Measurements from ENCODE around the gene RPL35.
A peak's percentile ranks its signal among the peaks of the same experiment; 100 is the strongest.

The RPL35 gene

DNA sequence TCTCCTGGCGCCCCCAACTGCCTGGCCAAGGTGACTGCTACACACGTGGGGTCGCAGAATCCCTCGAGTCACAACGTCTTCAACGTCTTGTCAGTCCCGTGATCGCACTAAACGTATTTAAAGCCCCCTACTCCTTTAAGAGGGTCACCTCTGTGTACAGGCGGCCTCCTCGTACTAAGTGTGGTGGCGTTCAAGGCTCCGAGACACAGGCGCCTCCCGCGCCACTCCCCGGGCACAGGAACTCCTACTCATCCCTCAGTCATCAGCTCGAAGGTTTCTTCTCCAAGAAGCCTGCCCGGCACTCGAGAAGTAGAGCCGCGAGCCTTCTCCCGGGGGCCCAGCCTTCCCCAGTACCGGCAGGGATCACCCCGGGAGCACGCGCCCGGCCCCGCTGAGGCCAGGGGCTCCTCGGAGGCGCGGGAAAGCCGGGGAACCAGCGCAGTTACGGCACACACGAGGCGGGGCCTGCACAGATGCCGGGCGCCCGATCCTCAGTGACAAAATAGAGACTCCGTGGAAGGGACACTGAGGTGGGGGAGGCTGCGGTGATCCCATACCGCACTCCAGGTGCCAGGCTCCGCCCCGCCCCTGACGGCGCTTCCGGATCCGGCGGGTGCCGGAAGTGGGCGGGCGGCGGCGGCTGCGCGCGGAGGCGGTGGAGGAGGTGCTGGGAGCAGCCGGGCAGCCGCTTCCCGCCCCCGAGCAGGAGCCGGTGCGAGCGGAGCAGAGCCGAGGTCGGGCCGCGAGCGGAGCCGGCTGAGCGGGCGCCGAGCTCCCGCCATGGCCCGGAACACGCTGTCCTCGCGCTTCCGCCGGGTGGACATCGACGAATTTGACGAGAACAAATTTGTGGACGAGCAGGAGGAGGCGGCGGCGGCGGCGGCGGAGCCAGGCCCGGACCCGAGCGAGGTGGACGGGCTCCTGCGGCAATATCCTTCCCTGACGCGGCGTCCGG is 7.0 kb upstream of the RPL35 start:
- peaks cover 39% of the 10 kb centered on the region for H3K4me1 ChIP-seq (ENCODE audit: insufficient read depth, low read length, poor library complexity, severe bottlenecking)
- peak overlapping the region; percentile 99 for H3K9ac ChIP-seq (ENCODE audit: low read depth, low read length, poor library complexity, severe bottlenecking)
- H3K9me3 ChIP-seq (ENCODE audit: insufficient read depth, low read depth, low read length) = no peaks in the 10 kb centered on the region
- H3K79me2 ChIP-seq (ENCODE audit: insufficient read depth, low read length) = peaks cover 65% of the 10 kb centered on the region
- H2AFZ ChIP-seq (ENCODE audit: low read length) = peak overlapping the region; percentile 92
- H3F3A ChIP-seq (ENCODE audit: low read depth) = 0 out of 2 replicates have a peak, but pooled peaks cover 3% of the 10 kb centered on the region
- TF ChIP-seq, protein P1, sequence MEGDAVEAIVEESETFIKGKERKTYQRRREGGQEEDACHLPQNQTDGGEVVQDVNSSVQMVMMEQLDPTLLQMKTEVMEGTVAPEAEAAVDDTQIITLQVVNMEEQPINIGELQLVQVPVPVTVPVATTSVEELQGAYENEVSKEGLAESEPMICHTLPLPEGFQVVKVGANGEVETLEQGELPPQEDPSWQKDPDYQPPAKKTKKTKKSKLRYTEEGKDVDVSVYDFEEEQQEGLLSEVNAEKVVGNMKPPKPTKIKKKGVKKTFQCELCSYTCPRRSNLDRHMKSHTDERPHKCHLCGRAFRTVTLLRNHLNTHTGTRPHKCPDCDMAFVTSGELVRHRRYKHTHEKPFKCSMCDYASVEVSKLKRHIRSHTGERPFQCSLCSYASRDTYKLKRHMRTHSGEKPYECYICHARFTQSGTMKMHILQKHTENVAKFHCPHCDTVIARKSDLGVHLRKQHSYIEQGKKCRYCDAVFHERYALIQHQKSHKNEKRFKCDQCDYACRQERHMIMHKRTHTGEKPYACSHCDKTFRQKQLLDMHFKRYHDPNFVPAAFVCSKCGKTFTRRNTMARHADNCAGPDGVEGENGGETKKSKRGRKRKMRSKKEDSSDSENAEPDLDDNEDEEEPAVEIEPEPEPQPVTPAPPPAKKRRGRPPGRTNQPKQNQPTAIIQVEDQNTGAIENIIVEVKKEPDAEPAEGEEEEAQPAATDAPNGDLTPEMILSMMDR (conservative IDR thresholded peaks at IDR 0.05; ENCODE audit: low read length) = peak; percentile 62
- no peak for TF ChIP-seq EZH2phosphoT487 (IDR thresholded peaks at IDR 0.05; ENCODE audit: borderline replicate concordance)
- H3K4me2 ChIP-seq (ENCODE audit: low read depth, low read length, poor library complexity, severe bottlenecking) = peak overlapping the region; percentile 81
- peaks cover 8% of the 10 kb centered on the region; the same call in 1 of the 2 replicates for H3K36me3 ChIP-seq (ENCODE audit: insufficient read depth, low read length)
- H3K27me3 ChIP-seq (ENCODE audit: insufficient read depth, low read length, poor library complexity, severe bottlenecking) = no peaks in the 10 kb centered on the region
- no peaks in the 10 kb centered on the region for H3K9me2 ChIP-seq (replicated peaks; ENCODE audit: low read depth, low read length)
- peaks cover 47% of the 10 kb centered on the region for H4K20me1 ChIP-seq (ENCODE audit: insufficient read depth, low read length, poor library complexity, severe bottlenecking)
- peak overlapping the region; percentile 97 for H3K4me3 ChIP-seq (ENCODE audit: low read length, poor library complexity, severe bottlenecking)

DNA sequence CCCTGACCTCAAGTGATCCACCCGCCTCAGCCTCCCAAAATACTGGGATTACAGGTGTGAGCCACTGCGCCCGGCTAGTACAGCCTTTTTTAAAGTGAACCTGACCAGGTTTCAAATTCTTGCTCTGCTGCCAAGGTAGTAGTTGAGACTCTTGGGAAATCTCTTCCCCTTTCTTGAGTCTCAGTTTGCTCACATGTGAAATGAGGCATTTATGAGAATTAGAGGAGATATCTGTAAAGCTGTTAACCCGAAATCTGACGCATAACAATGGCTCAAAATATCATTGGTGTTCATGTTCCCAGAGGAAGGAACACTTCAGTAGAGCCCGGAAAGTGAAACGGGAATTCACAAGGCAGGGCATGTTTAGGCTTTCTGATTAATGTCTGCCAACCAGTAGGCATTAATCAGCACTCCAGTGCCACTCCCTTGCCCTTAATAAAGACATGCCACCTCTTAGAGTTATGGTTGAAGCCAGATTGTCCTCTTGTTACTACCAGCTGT is 1.7 kb upstream of the RPL35 start:
- H3K4me1 ChIP-seq (ENCODE audit: insufficient read depth, low read length, poor library complexity, severe bottlenecking) = peaks cover 35% of the 10 kb centered on the region
- TF ChIP-seq, protein P1 (conservative IDR thresholded peaks at IDR 0.05; ENCODE audit: low read length) = no peak
- no peak for TF ChIP-seq EZH2phosphoT487 (IDR thresholded peaks at IDR 0.05; ENCODE audit: borderline replicate concordance)
- no peaks in the 10 kb centered on the region for H3K9me2 ChIP-seq (replicated peaks; ENCODE audit: low read depth, low read length)
- peaks cover 25% of the 10 kb centered on the region for H3K36me3 ChIP-seq (ENCODE audit: insufficient read depth, low read length)
- no peak overlapping the region for H3K4me3 ChIP-seq (ENCODE audit: low read length, poor library complexity, severe bottlenecking)
- peaks cover 47% of the 10 kb centered on the region for H3K79me2 ChIP-seq (ENCODE audit: insufficient read depth, low read length)
- no peak overlapping the region for H3K9ac ChIP-seq (ENCODE audit: low read depth, low read length, poor library complexity, severe bottlenecking)
- no peak overlapping the region for H3K4me2 ChIP-seq (ENCODE audit: low read depth, low read length, poor library complexity, severe bottlenecking)
- 0 out of 2 replicates have a peak, but pooled peaks cover 3% of the 10 kb centered on the region for H3F3A ChIP-seq (ENCODE audit: low read depth)
- no peaks in the 10 kb centered on the region for H3K9me3 ChIP-seq (ENCODE audit: insufficient read depth, low read depth, low read length)
- H3K27me3 ChIP-seq (ENCODE audit: insufficient read depth, low read length, poor library complexity, severe bottlenecking) = peaks cover 10% of the 10 kb centered on the region
- no peak overlapping the region for H2AFZ ChIP-seq (ENCODE audit: low read length)
- H4K20me1 ChIP-seq (ENCODE audit: insufficient read depth, low read length, poor library complexity, severe bottlenecking) = peaks cover 33% of the 10 kb centered on the region

DNA sequence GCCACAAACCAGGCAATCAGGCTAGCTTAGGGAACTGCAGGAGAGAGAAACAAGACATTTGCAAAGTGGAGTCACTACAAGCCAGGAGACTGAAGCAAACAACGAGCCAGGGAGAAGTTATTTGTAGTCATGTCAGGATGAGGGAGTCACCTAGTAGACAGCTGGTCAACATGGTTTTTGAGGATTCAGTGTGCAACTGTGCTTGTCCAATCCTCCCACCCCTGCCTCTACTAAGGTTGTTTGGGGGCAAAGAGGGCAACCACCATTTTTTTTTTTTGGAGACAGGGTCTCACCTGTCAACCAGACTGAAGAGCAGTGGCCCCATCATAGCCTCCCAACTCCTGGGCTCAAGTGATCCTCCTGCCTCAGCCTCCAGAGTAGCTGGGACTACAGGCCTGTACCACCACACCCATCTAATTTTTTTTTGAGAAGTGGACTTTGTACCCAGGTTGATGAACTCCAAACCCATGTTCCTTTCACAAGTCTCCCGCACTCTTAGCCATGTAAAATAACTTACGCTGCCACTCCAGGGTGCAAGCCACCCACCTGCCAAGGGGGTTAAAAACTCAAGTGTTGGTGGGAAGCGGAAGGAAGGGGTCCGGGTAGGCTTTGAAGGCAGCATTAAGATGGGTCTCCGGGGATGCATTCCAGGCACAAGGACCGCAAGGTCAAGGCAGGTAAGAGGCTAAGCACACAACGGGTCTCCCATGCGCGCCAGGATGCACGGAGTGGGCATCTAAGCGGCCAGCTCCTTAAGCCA is 995 bp downstream of the RPL35 start:
- H3F3A ChIP-seq (ENCODE audit: low read depth) = peaks cover 6% of the 10 kb centered on the region; the same call in 1 of the 2 replicates

More for the DNA sequence above, 995 bp downstream of the RPL35 start:
- peak overlapping the region; percentile 100 for H3K4me2 ChIP-seq (ENCODE audit: low read depth, low read length, poor library complexity, severe bottlenecking)
- H3K36me3 ChIP-seq (ENCODE audit: insufficient read depth, low read length) = peaks cover 52% of the 10 kb centered on the region
- H3K79me2 ChIP-seq (ENCODE audit: insufficient read depth, low read length) = peaks cover 56% of the 10 kb centered on the region
- H3K9ac ChIP-seq (ENCODE audit: low read depth, low read length, poor library complexity, severe bottlenecking) = peak overlapping the region; percentile 97
- peaks cover 25% of the 10 kb centered on the region for H3K4me1 ChIP-seq (ENCODE audit: insufficient read depth, low read length, poor library complexity, severe bottlenecking)
- peaks cover 10% of the 10 kb centered on the region for H3K27me3 ChIP-seq (ENCODE audit: insufficient read depth, low read length, poor library complexity, severe bottlenecking)
- no peaks in the 10 kb centered on the region for H3K9me3 ChIP-seq (ENCODE audit: insufficient read depth, low read depth, low read length)
- no peaks in the 10 kb centered on the region for H3K9me2 ChIP-seq (replicated peaks; ENCODE audit: low read depth, low read length)
- peaks cover 53% of the 10 kb centered on the region for H4K20me1 ChIP-seq (ENCODE audit: insufficient read depth, low read length, poor library complexity, severe bottlenecking)
- no peak overlapping the region for H2AFZ ChIP-seq (ENCODE audit: low read length)
- H3K4me3 ChIP-seq (ENCODE audit: low read length, poor library complexity, severe bottlenecking) = peak overlapping the region; percentile 97
- TF ChIP-seq, protein P1 (conservative IDR thresholded peaks at IDR 0.05; ENCODE audit: low read length) = no peak
- no peak for TF ChIP-seq EZH2phosphoT487 (IDR thresholded peaks at IDR 0.05; ENCODE audit: borderline replicate concordance)
